Endothelial cell (in vitro differentiated cells): ENCODE measurements around the gene MKNK2. TPM values are rescaled to one million over a fixed set of nuclear protein-coding genes. Genes with fewer than 3 reads are reported as not detected.

Source experiments
- DNase-seq: peaks from one replicate; pipeline ENCODE4 v3.0.0; 2021; ENCODE audit warnings: low spot score
- H3K27ac Mint-ChIP-seq: one replicate; pipeline ENCODE4 v1.8.0; 2021; ENCODE audit warnings: mixed read lengths, inconsistent platforms; ENCODE audit not compliant: unreplicated experiment
- H3K27me3 Mint-ChIP-seq: one replicate; pipeline ENCODE4 v1.8.0; 2021; ENCODE audit warnings: mild to moderate bottlenecking, moderate library complexity, mixed read lengths, inconsistent platforms; ENCODE audit not compliant: unreplicated experiment
- H3K36me3 Mint-ChIP-seq: one replicate; pipeline ENCODE4 v1.8.0; 2021; ENCODE audit warnings: mild to moderate bottlenecking, low read depth, mixed read lengths, inconsistent platforms; ENCODE audit not compliant: unreplicated experiment
- H3K4me1 Mint-ChIP-seq: one replicate; pipeline ENCODE4 v1.8.0; 2021; ENCODE audit warnings: mild to moderate bottlenecking, mixed read lengths, inconsistent platforms; ENCODE audit not compliant: unreplicated experiment
- H3K4me3 Mint-ChIP-seq: one replicate; pipeline ENCODE4 v1.8.0; 2021; ENCODE audit warnings: mild to moderate bottlenecking, mixed read lengths, inconsistent platforms; ENCODE audit not compliant: unreplicated experiment
- H3K9me3 Mint-ChIP-seq: one replicate; pipeline ENCODE4 v1.8.0; 2021; ENCODE audit warnings: mixed read lengths, inconsistent platforms; ENCODE audit not compliant: unreplicated experiment
- CTCF ChIP-seq: fragments of 200-600 bp; sonication (generic); IDR thresholded peaks from one replicate; pipeline ENCODE4 v1.5.0; 2021; ENCODE audit warnings: antibody characterized with exemption; ENCODE audit not compliant: unreplicated experiment
- total RNA-seq: library from RNA; stranded (reverse); fragmentation: NEBNext Ultra II Directional; extraction: Animal tissue kit (Norgen Biotek cat#: 25700); gene quantifications from one replicate; pipeline ENCODE4 v1.2.1, GENCODE V29; 2021; ENCODE audit not compliant: unreplicated experiment

MKNK2 gene
- total RNA-seq, 1 donor from 2014 or later: 228 TPM

- no peaks in the 10 kb centered on the region for H3K4me1 Mint-ChIP-seq
- H3K27me3 Mint-ChIP-seq: peaks cover 4% of the 10 kb centered on the region
- no peaks in the 10 kb centered on the region for H3K9me3 Mint-ChIP-seq
- no peak overlapping the region for H3K27ac Mint-ChIP-seq
- DNase-seq: no peak
- H3K4me3 Mint-ChIP-seq: no peak overlapping the region
- TF ChIP-seq CTCF: no peak
- no peaks in the 10 kb centered on the region for H3K36me3 Mint-ChIP-seq
These were observed 29.4 kb downstream of the MKNK2 start for GRCh38 chr19:2021453-2022140.

- TF ChIP-seq CTCF: no peak
- Mint-ChIP-seq H3K27me3 (peaks cover 2% of the 10 kb centered on the region), H3K4me3 (no peak overlapping the region), H3K9me3 (no peaks in the 10 kb centered on the region), H3K36me3 (no peaks in the 10 kb centered on the region), H3K27ac (no peak overlapping the region), H3K4me1 (no peaks in the 10 kb centered on the region)
- no peak for DNase-seq
These were observed 32.3 kb downstream of the MKNK2 start for GRCh38 chr19:2018752-2019151.

- H3K9me3 Mint-ChIP-seq: no peaks in the 10 kb centered on the region
- H3K4me1 Mint-ChIP-seq: no peaks in the 10 kb centered on the region
- DNase-seq: no peak
- peak overlapping the region; percentile 59 for H3K4me3 Mint-ChIP-seq
- no peak overlapping the region for H3K27ac Mint-ChIP-seq
- TF ChIP-seq CTCF: no peak
- H3K36me3 Mint-ChIP-seq: peaks cover 5% of the 10 kb centered on the region
- H3K27me3 Mint-ChIP-seq: peaks cover 4% of the 10 kb centered on the region
These were observed 34.8 kb downstream of the MKNK2 start for GRCh38 chr19:2016041-2016807.

- Mint-ChIP-seq H3K4me1 (no peaks in the 10 kb centered on the region), H3K27me3 (peaks cover 4% of the 10 kb centered on the region), H3K9me3 (no peaks in the 10 kb centered on the region), H3K27ac (no peak within 1 kb of the TSS), H3K36me3 (peaks cover 9% of the 10 kb centered on the region), H3K4me3 (peak within 1 kb of the TSS; percentile 59)
- no peak for DNase-seq
- TF ChIP-seq CTCF: no peak
These were observed 35.5 kb downstream of the MKNK2 start, which contains the start of gene BTBD2 for GRCh38 chr19:2015608-2015950. TSS of gene BTBD2 (minus strand) at chr19:2015714. CDS start at chr19:2015703, 11 bp downstream.
